GM04504 (cell line): ENCODE measurements around the gene TRIM62.
"Not testable (repeated sequence)": the region's sequence is repeated elsewhere in the genome, so short reads cannot be mapped to it uniquely, and the experiment has no call there.

Experiments used
- DNase-seq: peaks from one replicate; pipeline ENCODE4 v3.0.0-alpha.2; 2012; ENCODE audit warnings: low read depth

The TRIM62 gene

DNA sequence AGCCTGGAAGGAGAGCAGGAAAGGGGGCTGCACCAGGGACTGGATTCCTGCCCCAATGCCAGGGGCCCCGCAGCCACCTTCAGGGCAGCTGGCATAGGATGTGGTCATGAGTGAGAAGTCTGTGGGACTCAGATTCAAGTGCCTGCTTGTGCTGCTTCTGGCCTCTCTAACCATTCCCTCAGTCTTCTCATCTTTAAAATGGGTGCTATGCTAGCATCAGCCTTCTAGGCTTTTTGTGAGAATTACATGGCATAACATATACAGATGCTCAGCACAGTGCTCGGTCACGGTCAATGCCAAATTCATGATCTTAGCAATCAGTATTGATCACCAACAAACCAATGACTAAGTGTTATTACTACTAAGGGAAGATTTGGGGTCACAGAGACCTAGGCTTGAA, 23.5 kb downstream of the TRIM62 start:
- DNase-seq = no peak

DNA sequence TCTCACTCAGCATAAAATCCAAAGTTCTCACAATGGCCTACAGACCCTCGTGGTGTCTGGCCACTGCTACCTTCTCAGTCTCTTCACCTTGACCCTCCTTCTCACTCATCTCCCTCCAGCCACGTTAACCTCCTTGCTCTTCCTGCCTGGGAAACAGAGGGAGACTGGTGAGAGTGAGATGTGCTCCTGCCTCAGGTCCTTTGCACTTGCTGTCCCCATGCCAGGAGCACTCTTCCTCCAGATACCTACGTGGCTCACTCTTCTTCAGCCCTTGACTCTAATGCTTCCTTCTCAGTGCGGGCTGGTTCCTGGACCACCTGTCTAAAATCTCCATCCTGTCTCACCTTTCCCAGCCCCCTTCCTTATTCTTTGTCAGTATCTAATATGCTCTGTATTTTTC, 24.7 kb downstream of the TRIM62 start:
- DNase-seq = no peak

DNA sequence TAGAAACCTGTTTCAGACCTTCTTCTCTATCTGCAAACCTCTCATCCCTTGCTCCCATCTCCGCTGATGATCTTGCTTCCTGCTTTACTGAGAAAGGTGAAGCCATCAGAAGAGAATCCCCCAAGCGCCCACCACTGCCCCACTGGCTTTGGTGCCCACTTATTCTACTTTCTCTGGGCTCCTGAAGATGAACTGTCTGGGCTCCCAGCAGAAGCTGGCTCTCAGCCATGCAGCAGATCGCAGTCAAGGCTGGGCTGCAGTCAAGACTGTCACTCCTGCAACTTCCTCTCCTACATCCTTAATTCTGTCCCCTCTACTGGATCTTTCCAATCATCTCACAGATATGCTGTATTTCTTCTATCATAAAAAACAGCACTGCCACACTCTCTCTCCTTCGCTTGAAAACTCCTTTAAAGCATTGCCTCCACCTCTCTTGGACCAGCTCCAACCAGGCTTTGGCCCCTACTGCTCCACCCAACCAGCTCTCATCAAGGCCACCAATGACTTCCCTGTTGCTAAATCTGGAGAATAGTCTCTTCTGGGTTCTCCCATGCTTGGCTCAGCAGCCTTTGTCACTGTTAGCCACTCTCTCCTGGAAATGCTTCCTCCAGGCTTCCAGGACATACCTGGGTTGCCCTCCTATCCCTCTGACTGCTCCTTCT, 25.8 kb downstream of the TRIM62 start:
- DNase-seq = no peak

DNA sequence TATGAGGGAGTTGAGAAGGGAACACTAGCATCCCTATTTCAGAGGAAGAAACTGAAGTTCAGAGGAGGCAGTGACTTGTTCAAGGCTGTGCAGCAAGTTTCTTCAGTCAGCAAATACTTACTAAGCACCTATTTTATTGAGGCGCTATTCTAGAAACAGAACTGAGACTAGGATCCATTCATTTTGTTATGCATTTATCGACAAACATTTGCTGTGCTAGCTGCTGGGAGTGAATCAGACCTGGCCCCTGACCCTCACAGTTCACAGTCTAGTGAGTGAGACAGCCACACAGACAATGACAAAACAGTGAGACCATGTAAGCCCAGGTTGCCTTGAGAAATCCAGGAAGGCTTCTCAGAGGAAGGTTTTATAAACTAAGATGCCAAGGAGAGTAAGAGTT, 28.2 kb downstream of the TRIM62 start:
- DNase-seq = no peak

- no peak for DNase-seq
Observed at GRCh38 chr1:33152685-33153432, 29.0 kb downstream of the TRIM62 start.

DNA sequence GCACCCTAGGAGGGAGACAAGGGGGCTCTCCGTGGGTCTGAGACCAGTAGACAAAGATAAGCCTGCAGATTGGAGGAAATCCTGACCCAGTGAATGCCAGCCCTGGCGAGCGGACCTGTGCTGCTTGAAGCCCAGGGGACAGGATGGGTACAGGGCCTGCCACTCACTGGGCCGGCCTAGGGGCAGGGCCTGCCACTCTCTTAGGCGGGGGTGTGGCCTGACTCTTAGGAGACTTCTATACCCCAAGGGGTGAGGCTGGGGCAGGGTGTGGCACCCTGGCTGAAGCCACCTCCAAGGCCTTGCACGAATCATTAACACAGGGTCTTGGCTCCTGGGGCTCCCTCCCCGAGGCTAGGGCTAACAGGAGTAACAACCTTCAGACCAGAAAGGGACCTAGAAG, 30.7 kb downstream of the TRIM62 start:
- DNase-seq = no peak

DNA sequence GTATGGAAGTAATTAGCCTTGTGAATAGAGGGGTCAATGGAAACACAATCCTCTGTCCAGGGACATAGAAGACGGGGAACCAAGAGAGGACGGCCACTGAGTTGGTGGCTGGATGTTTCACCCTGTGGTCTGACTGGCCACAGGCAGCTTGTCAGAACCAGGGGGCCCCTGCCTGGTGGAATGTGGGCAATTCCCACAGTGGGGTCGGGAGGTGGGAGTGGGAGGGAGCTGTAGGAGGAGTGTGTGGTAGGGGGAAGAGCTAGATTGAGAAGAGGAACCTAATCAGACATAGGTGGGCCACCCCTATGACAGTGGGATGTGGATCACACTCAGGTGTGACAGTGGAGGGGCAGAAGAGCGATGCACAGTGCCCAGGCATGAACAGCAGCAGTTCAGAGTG, 31.3 kb downstream of the TRIM62 start:
- DNase-seq = no peak

- DNase-seq = no peak
Observed at GRCh38 chr1:33149453-33150190, 32.2 kb downstream of the TRIM62 start.

- no peak for DNase-seq
Observed at GRCh38 chr1:33148615-33149014, 33.2 kb downstream of the TRIM62 start.

DNA sequence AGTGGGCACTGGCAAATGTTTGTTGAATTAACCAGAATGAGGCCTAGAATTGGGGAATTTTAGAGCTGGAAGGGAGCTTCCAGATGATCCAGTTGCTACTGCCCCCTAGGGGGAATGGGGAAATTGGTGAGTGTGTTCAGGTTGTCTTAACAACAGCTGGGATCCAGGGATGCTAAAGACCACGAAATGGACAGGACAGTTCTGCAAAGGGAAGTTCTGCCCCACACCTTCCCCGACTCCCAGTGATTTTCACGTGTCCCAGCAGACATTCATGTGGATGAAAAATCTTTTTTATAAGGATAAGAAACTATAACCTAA, 33.9 kb downstream of the TRIM62 start:
- no peak for DNase-seq

- DNase-seq = no peak
Observed at GRCh38 chr1:33147275-33147996, 34.4 kb downstream of the TRIM62 start.

- no peak for DNase-seq
Observed at GRCh38 chr1:33146003-33146402, 35.8 kb downstream of the TRIM62 start.

GRCh38 chr1:33143698-33144097, 38.1 kb downstream of the TRIM62 start:
- no peak for DNase-seq

- DNase-seq = no peak
Observed at GRCh38 chr1:33143176-33143575, 38.7 kb downstream of the TRIM62 start.

DNA sequence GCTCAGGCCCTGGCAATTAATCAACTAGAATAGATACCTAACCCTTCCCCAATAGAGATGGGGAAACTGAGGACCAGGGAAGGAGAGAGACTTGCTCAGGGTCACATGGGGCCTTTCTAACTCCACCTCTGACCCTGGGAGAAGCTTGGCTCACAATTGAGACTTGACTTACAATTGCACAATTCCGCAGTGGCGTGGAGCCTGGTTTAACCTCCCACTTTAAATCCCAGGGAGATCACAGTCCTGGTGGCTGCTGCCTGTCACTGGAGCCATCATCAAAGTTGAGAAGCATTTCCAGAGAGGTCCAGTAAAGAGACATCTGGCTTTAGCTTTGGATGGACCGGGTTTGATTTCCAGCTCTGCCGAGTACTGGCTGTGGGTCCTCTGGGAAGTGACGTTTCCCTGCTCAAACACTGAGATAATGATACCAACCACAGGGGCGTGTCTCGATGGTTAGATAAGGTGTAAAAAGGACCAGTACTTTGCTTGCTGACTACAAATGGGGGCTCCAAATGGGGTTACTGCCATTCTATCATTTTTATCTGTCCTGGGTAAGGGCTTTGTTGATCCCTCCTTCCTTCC, 39.3 kb downstream of the TRIM62 start:
- DNase-seq = no peak

GRCh38 chr1:33141781-33142180, 40.1 kb downstream of the TRIM62 start:
- DNase-seq = no peak

DNA sequence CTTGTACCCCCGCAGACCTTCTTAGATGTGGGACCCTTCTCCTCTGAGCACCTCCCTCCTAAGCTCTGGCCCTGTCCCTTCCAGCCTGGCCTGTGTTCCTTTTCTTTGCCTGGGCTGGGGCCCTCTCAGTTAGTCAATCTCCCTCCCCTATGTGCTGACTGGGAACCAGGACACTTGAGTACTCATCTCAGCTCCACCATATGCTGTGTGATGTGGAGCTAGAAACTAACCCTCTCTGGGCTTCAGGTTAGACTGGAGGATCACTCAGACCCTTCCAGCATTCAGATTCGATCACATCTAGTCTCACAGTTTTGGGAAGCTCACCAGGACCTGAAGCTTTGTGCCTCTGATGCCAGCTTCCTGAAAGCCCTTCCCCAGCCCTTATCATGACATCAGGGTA, 40.6 kb downstream of the TRIM62 start:
- no peak for DNase-seq

DNA sequence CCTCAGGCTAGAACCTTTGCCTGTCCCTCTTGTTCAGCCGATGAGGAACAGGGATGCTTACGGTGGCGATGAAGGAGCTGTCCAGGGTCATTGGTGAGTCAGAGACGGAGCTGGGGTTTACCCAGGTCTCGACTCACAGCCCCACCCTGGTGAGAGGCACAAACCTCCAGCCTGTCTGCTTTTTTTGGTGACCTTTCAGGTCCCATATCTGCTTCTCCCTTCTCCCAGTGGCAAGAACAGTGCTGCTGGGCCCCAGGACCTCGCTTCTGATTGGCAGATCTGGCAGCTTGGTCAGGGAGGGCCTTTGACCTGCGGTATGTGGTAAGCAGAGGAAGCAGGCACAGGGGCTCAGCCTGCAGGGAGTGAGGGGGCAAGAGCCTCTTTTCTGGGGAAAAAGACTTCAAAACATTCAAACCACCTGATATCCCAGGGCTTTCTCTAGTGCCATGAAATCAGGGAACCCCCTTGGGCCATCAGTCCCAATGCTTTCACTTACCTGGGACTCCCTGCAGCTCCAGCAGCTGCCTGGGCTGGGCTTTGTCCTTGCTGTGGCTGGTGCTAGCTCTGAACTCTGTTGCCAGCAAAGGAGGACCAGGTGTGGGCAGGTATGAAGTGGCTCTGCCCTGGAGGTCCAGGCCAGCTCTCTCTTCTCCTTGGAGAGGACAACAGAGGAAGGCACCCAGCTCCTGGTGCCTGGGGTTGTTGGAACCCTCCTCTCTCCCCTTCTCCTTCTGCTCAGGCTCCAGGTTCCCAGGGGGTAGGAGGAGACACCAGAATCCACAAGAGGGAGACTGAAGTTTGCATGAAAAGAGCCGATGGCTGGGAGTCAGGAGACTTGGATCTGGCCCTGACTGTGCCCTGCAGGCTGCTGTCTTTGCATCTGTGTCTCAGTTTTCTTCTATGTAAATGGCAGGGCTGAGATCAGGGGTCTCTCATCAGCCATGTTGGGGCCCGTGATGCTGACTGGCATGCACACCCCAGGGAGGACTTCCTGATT, 41.4 kb downstream of the TRIM62 start:
- DNase-seq = no peak

- no peak for DNase-seq
Observed at GRCh38 chr1:33137800-33138199, 44.0 kb downstream of the TRIM62 start.

GRCh38 chr1:33136041-33136440, 45.8 kb downstream of the TRIM62 start:
- not testable (repeated sequence) for DNase-seq

DNA sequence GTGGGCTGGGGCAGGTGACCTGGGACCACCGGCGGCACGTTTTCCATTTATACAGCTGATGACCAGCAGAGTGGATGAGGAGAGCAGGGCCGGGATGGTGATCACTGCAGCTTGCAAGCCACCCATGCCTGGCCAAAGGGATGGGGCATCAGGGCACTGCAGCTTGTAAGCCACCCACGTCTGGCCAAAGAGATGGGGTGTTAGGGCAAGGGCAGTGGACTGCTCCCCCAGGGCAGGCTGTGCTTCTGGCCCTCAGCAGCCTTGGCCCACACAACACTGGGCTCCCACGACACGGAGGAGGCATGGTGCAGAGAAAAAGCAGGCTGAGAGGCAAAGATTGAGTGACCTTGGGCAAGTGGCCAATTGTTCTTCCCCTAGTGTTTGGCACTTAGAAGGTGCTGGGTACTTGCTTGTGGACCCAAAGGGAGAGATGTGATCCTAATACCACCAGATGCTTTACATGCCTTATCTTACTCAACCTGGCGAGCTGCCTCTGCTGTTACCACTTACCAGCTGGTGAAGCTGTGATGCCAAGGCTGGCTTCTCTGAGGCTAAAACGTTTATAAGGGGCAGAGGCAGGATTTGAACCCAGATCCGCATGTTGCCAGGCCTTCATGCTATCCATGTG, 48.3 kb downstream of the TRIM62 start:
- no peak for DNase-seq
